Measurements from ENCODE around the gene SENP2.
"Not testable (repeated sequence)": the region's sequence is repeated elsewhere in the genome, so short reads cannot be mapped to it uniquely, and the experiment has no call there.

The SENP2 gene

DNA sequence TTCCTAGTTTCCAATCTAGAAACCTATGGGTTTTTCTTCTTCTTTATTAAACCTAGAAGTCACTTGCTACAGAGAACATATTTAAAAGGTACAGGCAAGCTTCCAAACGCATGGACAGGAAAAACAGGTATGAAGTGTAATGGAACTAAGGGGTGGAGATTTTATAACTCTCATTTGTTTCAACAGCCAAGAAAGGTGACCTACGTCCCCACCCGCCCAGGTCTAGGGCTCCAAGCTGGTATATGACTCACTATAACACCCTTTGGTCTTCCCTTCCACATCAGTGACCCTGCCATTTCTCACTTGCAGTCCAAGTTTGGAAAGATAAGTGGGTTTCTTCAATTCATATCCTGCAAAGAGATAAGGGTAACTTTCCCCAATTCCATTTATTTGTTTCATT is 27.7 kb upstream of the SENP2 start:
- H3K9me3 ChIP-seq (ENCODE audit: control insufficient read depth in 2 of 2, low read length in 2 of 2): no peaks in the 10 kb centered on the region
- no peaks in the 10 kb centered on the region for H3K36me3 ChIP-seq (ENCODE audit: control insufficient read depth in 2 of 2, insufficient read depth in 2 of 2, low read length in 2 of 2)
- H3K27ac ChIP-seq (ENCODE audit: low read length): no peak overlapping the region
- no peak overlapping the region for H3K4me3 ChIP-seq (ENCODE audit: low read length in 2 of 2)
- H3K9ac ChIP-seq (ENCODE audit: low read length in 2 of 2): no peak overlapping the region
- peaks cover 0 to 5% of the 10 kb centered on the region in 2 donors for H3K27me3 ChIP-seq (ENCODE audit: control insufficient read depth in 1 of 2, insufficient read depth in 2 of 2, low read length in 2 of 2)
- no peaks in the 10 kb centered on the region for H3K4me1 ChIP-seq (ENCODE audit: control insufficient read depth, insufficient read depth, low read length)

DNA sequence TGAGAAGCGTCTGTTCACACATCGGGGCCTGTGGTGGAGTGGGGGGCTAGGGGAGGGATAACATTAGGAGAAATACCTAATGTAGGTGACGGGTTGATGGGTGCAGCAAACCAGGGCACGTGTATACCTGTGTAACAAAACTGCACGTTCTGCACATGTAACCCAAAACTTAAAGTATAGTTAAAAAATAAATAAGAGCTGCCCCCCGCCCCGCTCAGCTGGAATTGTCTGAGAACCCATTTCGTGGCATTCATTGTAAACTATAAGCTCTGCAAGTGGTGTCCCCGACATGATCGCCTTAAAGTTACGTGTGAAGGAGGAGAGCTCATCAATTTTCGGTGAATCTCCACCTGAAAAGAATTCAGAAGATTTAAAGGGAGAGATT is 26.4 kb upstream of the SENP2 start:
- H3K9ac ChIP-seq (ENCODE audit: low read length in 2 of 2): no peak overlapping the region
- no peaks in the 10 kb centered on the region for H3K36me3 ChIP-seq (ENCODE audit: control insufficient read depth in 2 of 2, insufficient read depth in 2 of 2, low read length in 2 of 2)
- no peaks in the 10 kb centered on the region for H3K4me1 ChIP-seq (ENCODE audit: control insufficient read depth, insufficient read depth, low read length)
- H3K9me3 ChIP-seq (ENCODE audit: control insufficient read depth in 2 of 2, low read length in 2 of 2): no peaks in the 10 kb centered on the region
- H3K27ac ChIP-seq (ENCODE audit: low read length): no peak overlapping the region
- H3K4me3 ChIP-seq (ENCODE audit: low read length in 2 of 2): no peak overlapping the region
- H3K27me3 ChIP-seq (ENCODE audit: control insufficient read depth in 1 of 2, insufficient read depth in 2 of 2, low read length in 2 of 2): peaks cover 0 to 5% of the 10 kb centered on the region in 2 donors

DNA sequence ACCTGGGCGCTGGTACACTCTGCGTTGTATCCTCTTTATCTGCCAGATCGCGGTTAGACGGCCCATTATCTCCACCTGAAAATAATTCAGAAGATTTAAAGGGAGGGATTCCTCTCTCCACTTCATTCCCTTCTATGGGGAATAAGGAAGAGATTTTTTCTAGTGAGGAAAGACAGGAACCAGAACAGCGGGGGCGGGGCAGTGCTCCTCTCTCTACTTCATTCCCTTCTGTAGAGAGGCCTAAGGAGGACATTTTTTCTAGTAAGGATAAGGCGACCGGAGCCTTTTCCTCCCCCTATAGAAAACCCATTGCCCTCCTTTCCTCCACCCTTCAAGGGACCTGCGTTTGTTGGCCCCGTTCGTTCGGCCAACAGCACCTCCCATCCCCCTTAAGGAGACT is 25.4 kb upstream of the SENP2 start:
- Histone ChIP-seq H3K4me3 (ENCODE audit: low read length in 2 of 2) (no peak overlapping the region), H3K36me3 (ENCODE audit: control insufficient read depth in 2 of 2, insufficient read depth in 2 of 2, low read length in 2 of 2) (no peaks in the 10 kb centered on the region), H3K9ac (ENCODE audit: low read length in 2 of 2) (no peak overlapping the region), H3K4me1 (ENCODE audit: control insufficient read depth, insufficient read depth, low read length) (no peaks in the 10 kb centered on the region), H3K9me3 (ENCODE audit: control insufficient read depth in 2 of 2, low read length in 2 of 2) (no peaks in the 10 kb centered on the region), H3K27ac (ENCODE audit: low read length) (no peak overlapping the region), H3K27me3 (ENCODE audit: control insufficient read depth in 1 of 2, insufficient read depth in 2 of 2, low read length in 2 of 2) (peaks cover 0 to 5% of the 10 kb centered on the region in 2 donors)

DNA sequence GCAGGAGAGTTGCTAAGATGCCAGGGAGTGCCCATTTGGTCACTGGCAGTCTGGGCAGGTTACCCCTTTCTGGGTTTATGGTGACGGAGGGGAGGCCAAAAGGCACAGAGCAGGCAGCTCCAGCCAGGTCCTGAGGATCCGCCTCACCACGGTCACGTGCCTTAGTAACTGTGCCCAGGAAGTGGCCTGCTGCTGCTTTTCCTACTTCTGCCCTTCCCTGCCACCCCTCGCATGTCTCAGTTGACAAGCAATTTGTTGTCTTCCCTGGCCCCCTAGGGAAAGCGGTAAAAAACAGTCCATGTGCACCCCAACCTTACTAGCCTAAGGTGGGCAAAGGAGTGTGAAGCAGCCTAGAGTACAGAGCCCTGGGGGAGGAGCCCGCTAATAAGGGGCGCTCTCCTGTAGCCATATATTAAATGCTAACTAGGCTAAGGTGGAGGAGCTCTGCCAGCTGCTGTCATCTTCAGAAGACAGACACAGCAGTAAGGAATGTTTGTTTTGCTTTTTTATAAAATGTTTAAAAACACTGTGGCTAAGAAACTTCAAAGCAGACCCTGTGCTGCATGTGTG is 24.6 kb upstream of the SENP2 start:
- H3K4me3 ChIP-seq (ENCODE audit: low read length in 2 of 2): no peak overlapping the region
- no peaks in the 10 kb centered on the region for H3K9me3 ChIP-seq (ENCODE audit: control insufficient read depth in 2 of 2, low read length in 2 of 2)
- no peak overlapping the region for H3K27ac ChIP-seq (ENCODE audit: low read length)
- H3K36me3 ChIP-seq (ENCODE audit: control insufficient read depth in 2 of 2, insufficient read depth in 2 of 2, low read length in 2 of 2): no peaks in the 10 kb centered on the region
- no peaks in the 10 kb centered on the region for H3K4me1 ChIP-seq (ENCODE audit: control insufficient read depth, insufficient read depth, low read length)
- H3K27me3 ChIP-seq (ENCODE audit: control insufficient read depth in 1 of 2, insufficient read depth in 2 of 2, low read length in 2 of 2): peaks cover 0 to 5% of the 10 kb centered on the region in 2 donors
- H3K9ac ChIP-seq (ENCODE audit: low read length in 2 of 2): no peak overlapping the region

DNA sequence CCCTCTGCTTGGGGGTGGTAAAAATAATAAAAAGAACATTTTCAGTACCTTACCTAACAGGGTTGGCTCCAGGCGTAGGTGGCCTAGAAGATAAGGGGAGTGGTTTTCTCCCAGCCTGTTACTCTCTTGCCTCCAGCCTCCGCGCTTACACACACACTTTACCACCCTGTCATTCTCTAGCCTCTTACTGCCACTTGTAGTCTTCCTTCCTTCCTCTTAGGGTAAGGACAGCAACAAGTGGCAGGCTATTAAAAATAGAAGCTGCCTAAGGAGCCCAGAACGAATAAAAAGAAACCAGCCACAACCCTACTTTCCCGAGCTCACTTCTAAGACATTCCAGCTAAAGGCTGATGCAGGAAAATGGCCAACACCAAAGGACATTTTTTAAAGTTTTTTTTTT is 24.1 kb upstream of the SENP2 start:
- Histone ChIP-seq H3K4me3 (ENCODE audit: low read length in 2 of 2) (no peak overlapping the region), H3K36me3 (ENCODE audit: control insufficient read depth in 2 of 2, insufficient read depth in 2 of 2, low read length in 2 of 2) (no peaks in the 10 kb centered on the region), H3K4me1 (ENCODE audit: control insufficient read depth, insufficient read depth, low read length) (no peaks in the 10 kb centered on the region), H3K9ac (ENCODE audit: low read length in 2 of 2) (no peak overlapping the region), H3K9me3 (ENCODE audit: control insufficient read depth in 2 of 2, low read length in 2 of 2) (no peaks in the 10 kb centered on the region), H3K27ac (ENCODE audit: low read length) (no peak overlapping the region), H3K27me3 (ENCODE audit: control insufficient read depth in 1 of 2, insufficient read depth in 2 of 2, low read length in 2 of 2) (peaks cover 0 to 5% of the 10 kb centered on the region in 2 donors)

DNA sequence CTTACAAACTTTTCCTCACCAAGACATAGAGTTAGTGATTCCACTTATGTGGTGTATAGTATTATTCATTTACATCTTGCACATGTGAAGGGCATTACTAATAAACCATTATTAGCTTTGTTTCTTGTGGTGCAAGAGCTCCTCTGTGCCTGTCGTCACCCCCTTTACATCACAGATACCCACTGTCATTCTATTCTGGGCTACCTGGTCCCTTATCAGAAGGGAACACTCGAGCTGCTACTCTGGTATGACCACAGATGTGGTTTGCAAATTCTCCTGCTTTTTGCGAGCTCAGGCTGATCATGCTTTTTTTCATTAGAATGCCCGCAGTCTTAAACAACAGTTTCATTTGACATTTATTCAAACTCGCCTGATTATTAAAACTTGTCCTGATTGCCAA is 13.9 kb upstream of the SENP2 start:
- no peak overlapping the region for H3K27ac ChIP-seq (ENCODE audit: low read length)
- H3K9ac ChIP-seq (ENCODE audit: low read length in 2 of 2): no peak overlapping the region
- no peak overlapping the region for H3K4me3 ChIP-seq (ENCODE audit: low read length in 2 of 2)
- no peaks in the 10 kb centered on the region for H3K4me1 ChIP-seq (ENCODE audit: control insufficient read depth, insufficient read depth, low read length)
- H3K9me3 ChIP-seq (ENCODE audit: control insufficient read depth in 2 of 2, low read length in 2 of 2): peaks cover 0 to 2% of the 10 kb centered on the region in 2 donors
- H3K36me3 ChIP-seq (ENCODE audit: control insufficient read depth in 2 of 2, insufficient read depth in 2 of 2, low read length in 2 of 2): no peaks in the 10 kb centered on the region
- H3K27me3 ChIP-seq (ENCODE audit: control insufficient read depth in 1 of 2, insufficient read depth in 2 of 2, low read length in 2 of 2): no peaks in the 10 kb centered on the region

DNA sequence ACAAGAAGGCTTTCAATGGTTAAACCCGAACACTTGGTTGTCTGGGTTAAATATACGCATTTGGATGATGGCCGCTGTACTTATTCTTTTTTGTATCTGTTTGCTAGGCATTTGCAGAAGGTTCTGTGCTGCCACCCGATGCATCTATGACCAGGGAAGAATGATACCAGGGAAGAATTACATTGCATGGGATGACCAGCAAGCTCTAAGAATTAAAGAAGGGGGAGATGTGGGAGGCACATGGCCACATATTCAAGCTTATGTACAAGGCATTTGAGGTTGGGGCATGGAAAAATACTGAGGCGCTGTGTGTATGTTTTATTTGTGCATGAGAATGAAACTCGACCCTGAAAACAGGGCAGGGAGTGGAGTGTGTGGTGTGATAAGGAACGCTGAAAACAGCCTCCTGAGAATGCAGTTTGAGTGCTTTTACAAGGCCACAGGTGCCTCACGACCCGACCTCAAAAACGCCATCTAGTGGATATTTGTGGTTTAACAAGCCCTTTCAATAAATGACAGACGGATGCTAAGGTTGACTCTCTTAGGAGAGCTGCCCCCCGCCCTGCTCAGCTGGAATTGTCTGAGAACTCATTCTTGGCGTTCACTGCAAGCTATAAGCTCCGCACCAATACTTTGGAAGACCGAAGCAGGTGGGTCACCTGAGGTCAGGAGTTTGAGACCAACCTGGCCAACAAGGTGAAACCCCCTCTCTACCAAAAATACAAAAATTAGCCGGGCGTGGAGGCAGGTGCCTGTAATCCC is 10.8 kb upstream of the SENP2 start:
- H3K4me3 ChIP-seq (ENCODE audit: low read length in 2 of 2); H3K9ac ChIP-seq (ENCODE audit: low read length in 2 of 2); H3K27me3 ChIP-seq (ENCODE audit: control insufficient read depth in 1 of 2, insufficient read depth in 2 of 2, low read length in 2 of 2); H3K36me3 ChIP-seq (ENCODE audit: control insufficient read depth in 2 of 2, insufficient read depth in 2 of 2, low read length in 2 of 2); H3K9me3 ChIP-seq (ENCODE audit: control insufficient read depth in 2 of 2, low read length in 2 of 2); H3K4me1 ChIP-seq (ENCODE audit: control insufficient read depth, insufficient read depth, low read length); H3K27ac ChIP-seq (ENCODE audit: low read length): not testable (repeated sequence)

DNA sequence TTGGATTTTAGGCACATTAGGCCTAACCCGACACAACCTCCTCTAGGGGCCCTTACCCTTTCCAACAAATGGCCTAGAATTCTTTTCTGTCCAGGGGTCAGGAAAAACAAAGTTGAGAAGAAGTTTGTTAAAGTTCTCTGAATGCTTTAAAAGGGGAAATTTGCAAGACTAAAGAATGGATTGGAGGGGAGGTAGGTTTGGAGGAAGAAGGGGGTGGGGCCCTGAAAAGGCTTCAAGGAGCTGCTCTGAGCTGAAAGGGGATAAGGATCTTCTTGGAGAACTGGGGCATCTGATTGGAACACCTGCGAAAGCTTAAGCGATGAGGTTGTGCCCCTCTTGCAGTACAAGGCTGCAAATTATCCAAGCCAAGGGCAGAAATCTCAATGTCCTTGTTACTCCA is 3.9 kb upstream of the SENP2 start:
- Histone ChIP-seq H3K9me3 (ENCODE audit: control insufficient read depth in 2 of 2, low read length in 2 of 2) (no peaks in the 10 kb centered on the region), H3K27me3 (ENCODE audit: control insufficient read depth in 1 of 2, insufficient read depth in 2 of 2, low read length in 2 of 2) (no peaks in the 10 kb centered on the region), H3K9ac (ENCODE audit: low read length in 2 of 2) (no peak overlapping the region), H3K36me3 (ENCODE audit: control insufficient read depth in 2 of 2, insufficient read depth in 2 of 2, low read length in 2 of 2) (no peaks in the 10 kb centered on the region), H3K4me1 (ENCODE audit: control insufficient read depth, insufficient read depth, low read length) (peaks cover 11% of the 10 kb centered on the region), H3K27ac (ENCODE audit: low read length) (no peak overlapping the region), H3K4me3 (ENCODE audit: low read length in 2 of 2) (no peak overlapping the region)

DNA sequence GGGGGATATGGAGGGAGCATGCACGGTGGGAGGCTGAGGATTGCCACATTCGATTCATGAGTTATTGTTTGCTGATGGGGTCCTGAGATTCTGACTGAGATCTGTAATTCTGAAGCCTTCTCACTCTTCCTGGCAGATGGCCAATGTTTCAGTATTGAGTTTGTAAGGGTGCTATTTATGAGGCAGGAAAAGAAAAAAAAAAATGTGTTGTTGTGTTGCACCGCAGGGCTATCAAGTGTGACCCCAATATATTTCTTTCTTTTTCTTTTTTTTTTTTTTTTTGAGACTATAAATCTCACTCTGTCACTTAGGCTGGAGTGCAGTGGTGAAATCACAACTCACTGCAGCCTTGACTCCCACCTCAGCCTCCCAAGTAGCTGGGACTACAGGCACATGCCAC is 3.2 kb upstream of the SENP2 start:
- Histone ChIP-seq H3K36me3 (ENCODE audit: control insufficient read depth in 2 of 2, insufficient read depth in 2 of 2, low read length in 2 of 2) (no peaks in the 10 kb centered on the region), H3K9me3 (ENCODE audit: control insufficient read depth in 2 of 2, low read length in 2 of 2) (no peaks in the 10 kb centered on the region), H3K4me3 (ENCODE audit: low read length in 2 of 2) (no peak overlapping the region), H3K27ac (ENCODE audit: low read length) (no peak overlapping the region), H3K9ac (ENCODE audit: low read length in 2 of 2) (no peak overlapping the region), H3K4me1 (ENCODE audit: control insufficient read depth, insufficient read depth, low read length) (peaks cover 12% of the 10 kb centered on the region), H3K27me3 (ENCODE audit: control insufficient read depth in 1 of 2, insufficient read depth in 2 of 2, low read length in 2 of 2) (no peaks in the 10 kb centered on the region)

DNA sequence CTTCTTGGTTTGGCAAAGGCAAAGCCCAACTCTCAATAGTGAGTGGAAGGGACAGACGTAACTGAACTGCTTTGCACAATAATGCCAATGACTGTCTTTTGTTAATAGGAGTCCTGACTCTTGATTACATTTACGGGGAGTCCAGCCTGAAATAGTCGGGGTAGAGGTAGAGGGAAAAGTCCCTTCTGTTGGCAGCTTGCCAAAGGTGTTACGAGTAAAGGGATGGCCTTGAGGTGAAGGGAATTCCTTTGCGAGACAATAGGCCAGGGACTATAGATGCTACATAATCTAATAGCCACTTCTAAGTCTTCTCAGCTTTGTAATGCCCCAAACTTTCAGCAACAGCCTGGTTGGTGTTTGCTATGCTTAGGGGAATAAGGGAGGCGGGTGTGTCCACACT is 2.2 kb upstream of the SENP2 start:
- no peak overlapping the region for H3K4me3 ChIP-seq (ENCODE audit: low read length in 2 of 2)
- H3K27ac ChIP-seq (ENCODE audit: low read length): no peak overlapping the region
- no peaks in the 10 kb centered on the region for H3K27me3 ChIP-seq (ENCODE audit: control insufficient read depth in 1 of 2, insufficient read depth in 2 of 2, low read length in 2 of 2)
- H3K9ac ChIP-seq (ENCODE audit: low read length in 2 of 2): no peak overlapping the region
- H3K4me1 ChIP-seq (ENCODE audit: control insufficient read depth, insufficient read depth, low read length): peaks cover 12% of the 10 kb centered on the region
- H3K9me3 ChIP-seq (ENCODE audit: control insufficient read depth in 2 of 2, low read length in 2 of 2): no peaks in the 10 kb centered on the region
- H3K36me3 ChIP-seq (ENCODE audit: control insufficient read depth in 2 of 2, insufficient read depth in 2 of 2, low read length in 2 of 2): no peaks in the 10 kb centered on the region

DNA sequence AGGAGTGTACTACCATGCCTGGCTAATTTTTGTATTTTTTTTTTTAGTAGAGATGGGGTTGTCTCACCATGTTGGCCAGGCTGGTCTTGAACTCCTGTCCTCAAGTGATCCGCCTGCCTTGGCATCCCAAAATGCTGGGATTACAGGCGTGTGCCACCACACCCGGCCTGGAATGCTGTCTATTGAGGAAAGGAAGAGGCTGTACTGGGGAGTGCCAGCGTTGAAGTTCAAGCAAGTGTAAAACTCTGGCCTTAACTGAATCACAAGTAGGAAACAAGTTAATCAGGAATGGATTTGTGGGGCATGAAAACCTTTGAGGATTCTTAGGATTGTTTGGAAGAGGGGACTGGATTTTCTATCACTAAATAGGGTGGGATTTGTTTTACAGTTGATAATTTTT is 1.4 kb upstream of the SENP2 start:
- Histone ChIP-seq H3K36me3 (ENCODE audit: control insufficient read depth in 2 of 2, insufficient read depth in 2 of 2, low read length in 2 of 2) (no peaks in the 10 kb centered on the region), H3K9me3 (ENCODE audit: control insufficient read depth in 2 of 2, low read length in 2 of 2) (no peaks in the 10 kb centered on the region), H3K27me3 (ENCODE audit: control insufficient read depth in 1 of 2, insufficient read depth in 2 of 2, low read length in 2 of 2) (no peaks in the 10 kb centered on the region), H3K27ac (ENCODE audit: low read length) (no peak overlapping the region), H3K4me3 (ENCODE audit: low read length in 2 of 2) (no peak overlapping the region), H3K9ac (ENCODE audit: low read length in 2 of 2) (no peak overlapping the region), H3K4me1 (ENCODE audit: control insufficient read depth, insufficient read depth, low read length) (peaks cover 15% of the 10 kb centered on the region)
